ENCODE measurements around the gene WWOX.
"Not testable (repeated sequence)": the region's sequence is repeated elsewhere in the genome, so short reads cannot be mapped to it uniquely, and the experiment has no call there.

WWOX gene

DNA sequence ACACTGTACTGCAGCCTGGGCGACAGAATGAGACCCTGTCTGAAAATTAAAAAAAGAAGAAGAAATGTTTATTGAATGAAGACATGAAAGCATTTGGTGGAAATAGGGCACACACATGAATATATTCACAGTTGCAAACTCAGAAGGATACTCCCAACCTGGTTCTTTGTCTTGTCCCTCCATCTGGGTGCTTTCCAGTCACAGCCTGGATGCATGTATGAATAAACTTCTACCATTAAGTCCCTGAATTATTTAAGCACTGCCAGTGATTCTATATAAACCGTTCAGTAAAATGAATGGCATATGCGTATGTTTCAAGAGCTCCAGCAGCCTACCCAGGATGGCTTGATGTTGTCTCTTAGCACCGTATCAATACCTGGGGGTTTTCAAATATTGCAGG is 591.1 kb downstream of the WWOX start:
- DNase-seq (ENCODE audit: low read depth): no peak

DNA sequence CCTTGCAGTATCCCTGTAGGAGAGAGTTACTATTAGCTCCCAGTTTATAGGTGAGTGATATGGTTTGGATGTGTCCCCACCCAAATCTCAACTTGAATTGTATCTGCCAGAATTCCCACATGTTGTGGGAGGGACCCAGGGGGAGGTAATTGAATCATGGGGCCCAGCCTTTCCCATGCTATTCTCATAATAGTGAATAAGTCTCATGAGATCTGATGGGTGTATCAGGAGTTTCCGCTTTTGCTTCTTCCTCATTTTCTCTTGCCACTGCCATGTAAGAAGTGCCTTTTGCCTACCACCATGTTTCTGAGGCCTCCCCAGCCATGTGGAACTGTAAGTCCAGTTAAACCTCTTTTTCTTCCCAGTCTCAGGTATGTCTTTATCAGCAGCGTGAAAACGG is 592.3 kb downstream of the WWOX start:
- DNase-seq (ENCODE audit: low read depth): not testable (repeated sequence)

DNA sequence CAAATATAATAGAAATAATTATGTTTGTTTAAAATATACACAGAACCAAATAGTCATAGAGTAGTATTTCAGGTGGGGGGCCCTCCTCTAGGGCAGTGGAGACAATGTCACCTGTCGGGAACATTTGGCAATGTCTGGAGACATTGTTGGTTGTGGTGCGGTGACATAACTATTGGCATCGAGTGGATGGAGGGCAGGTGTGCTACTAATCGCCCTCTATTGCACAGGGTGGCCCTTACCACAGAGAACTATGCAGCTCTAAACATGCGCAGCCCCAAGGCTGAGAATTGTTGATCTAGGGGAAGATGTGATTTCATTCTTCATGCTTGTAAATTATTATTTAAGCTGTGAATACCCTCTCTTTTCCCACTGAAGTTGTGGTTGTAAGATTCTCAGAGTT is 594.0 kb downstream of the WWOX start:
- DNase-seq (ENCODE audit: low read depth): no peak

DNA sequence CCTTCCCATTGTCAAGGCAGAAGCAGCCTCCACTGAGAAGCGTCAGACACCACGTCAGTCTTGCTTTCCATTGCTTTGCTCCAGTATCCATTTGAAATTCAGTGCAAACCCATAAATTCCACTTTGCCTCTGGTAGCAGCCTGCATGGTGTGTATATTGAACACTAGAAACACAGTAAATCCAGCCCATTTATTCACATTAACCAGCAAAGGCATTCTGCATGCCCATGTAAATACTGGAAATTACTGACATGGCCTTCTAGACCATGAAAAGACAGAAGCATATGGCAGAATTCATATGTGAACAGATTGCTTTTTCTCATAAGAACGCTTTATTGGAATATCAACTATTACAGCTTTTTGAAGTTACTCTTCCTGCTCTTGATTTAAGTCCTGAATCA is 595.0 kb downstream of the WWOX start:
- DNase-seq (ENCODE audit: low read depth): no peak

DNA sequence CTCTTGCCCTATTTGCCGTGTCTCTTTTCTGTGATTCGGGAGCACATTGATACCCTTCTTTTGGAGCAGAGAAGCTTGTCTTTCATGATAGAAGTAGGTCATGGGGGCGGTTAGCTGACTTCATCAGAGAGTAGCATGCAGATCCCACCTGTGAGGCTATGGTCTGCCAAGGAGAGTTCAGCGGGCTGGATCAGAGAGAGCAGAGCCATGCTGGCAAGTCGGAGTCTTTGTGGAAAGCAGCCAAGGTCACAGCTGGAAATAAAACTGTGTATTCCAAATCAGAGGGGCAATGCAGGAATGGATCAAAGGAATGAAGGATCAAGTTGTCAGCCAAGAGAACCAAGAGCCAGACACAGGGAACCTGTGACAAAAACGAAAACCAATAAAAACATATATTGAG is 595.9 kb downstream of the WWOX start:
- DNase-seq (ENCODE audit: low read depth): no peak

DNA sequence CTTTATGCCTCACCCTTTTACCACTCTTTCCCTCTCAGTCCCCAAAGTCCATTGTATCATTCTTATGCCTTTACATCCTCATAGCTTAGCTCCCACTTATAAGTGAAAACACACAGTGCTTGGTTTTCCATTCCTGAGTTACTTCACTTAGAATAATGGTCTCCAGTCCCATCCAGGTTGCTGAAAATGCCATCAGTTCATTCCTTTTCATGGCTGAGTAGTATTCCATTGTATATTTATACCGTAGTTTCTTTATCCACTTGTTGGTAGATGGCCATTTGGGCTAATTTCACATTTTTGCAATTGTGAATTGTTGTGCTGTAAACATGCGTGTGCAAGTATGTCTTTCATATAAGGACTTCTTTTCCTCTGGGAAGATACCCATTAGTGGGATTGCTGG is 597.3 kb downstream of the WWOX start:
- DNase-seq (ENCODE audit: low read depth): no peak

DNA sequence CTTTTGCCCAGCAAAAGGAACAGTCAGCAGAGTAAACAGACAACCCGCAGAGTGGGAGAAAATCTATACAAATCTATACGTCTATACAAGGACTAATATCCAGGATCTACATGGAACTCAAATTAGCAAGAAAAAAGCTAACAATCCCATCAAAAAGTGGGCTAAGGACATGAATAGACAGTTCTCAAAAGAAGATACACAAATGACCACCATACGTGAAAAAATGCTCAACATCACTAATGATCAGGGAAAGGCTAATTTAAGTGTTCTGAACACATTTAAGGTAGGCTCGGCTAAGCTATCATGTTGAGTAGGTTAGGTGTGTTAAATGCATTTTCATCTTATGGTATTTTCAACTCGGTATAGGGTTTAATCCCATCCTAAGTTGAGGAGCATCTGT is 598.0 kb downstream of the WWOX start:
- no peak for DNase-seq (ENCODE audit: low read depth)

DNA sequence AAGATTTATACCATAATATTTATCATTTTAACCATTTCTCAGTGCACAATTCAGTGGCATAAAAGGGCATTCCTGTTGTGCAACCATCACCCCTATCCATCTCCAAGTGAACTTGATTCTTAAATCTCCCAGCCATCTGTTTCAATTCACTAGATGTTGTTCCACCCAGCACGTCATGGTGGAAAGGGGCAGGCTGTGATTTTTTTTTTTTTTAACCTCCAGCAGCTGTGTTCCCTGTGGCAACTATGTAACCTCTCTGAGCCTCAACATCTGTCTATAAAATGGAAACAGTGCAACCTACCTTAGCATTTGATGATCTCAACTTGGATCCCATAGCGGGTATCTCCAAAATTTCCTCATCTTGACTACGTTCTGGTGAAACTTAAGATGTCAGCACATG is 604.5 kb downstream of the WWOX start:
- DNase-seq (ENCODE audit: low read depth): no peak

DNA sequence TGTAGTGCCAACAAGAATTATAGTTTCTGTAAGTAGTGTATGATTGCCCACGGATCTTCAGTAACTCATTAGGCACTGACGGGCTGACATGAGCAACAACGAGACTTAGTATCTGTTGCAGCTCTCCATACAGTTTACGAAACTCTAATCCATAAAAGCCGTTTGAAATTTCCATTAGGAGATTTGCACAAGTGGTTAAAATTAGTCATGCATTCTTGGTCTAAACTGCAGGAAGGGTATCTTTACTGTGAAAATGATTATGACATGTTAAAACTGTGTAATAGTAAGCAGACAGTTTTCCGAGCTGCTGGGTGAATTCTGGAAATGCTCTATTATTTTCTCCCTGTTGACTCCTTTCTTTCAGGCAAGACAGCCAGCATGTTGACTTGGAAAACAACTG is 605.0 kb downstream of the WWOX start:
- no peak for DNase-seq (ENCODE audit: low read depth)

DNA sequence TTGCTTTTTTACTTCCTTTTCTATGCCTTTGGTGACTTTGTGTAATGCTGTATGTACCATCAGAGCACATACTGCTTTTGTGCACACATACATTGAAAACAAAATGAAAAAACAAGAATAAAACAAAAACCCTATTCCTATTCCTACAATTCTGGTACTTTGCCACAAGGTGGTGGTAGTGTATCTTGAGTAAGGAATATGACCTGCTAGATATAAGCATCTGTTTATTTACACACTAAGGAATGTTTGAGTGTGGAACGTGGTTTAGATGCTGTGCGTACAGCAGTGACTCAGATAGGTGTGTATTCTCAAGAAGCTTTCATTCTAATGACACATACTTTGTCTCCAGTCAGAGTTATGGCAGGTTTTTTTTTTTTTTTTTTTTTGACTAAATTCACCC is 606.2 kb downstream of the WWOX start:
- DNase-seq (ENCODE audit: low read depth): no peak

DNA sequence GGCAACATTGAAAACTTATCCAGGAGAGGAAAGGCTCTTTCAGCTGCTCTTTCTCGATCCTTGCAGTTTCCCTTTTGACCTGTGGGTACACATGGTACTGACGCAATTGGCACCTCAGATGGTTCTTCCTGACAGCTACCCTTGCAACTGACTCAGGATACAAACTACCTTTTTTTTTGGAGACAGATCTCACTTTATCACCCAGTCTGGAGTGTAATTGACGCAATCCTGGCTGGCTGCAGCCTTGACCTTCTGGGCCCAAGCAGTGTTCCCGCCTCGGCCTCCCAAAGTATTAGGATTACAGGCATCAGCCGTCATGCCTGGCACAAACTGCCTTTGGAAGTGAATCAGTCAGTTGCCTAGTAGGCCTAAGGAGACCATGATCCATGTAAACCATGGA is 607.2 kb downstream of the WWOX start:
- no peak for DNase-seq (ENCODE audit: low read depth)

DNA sequence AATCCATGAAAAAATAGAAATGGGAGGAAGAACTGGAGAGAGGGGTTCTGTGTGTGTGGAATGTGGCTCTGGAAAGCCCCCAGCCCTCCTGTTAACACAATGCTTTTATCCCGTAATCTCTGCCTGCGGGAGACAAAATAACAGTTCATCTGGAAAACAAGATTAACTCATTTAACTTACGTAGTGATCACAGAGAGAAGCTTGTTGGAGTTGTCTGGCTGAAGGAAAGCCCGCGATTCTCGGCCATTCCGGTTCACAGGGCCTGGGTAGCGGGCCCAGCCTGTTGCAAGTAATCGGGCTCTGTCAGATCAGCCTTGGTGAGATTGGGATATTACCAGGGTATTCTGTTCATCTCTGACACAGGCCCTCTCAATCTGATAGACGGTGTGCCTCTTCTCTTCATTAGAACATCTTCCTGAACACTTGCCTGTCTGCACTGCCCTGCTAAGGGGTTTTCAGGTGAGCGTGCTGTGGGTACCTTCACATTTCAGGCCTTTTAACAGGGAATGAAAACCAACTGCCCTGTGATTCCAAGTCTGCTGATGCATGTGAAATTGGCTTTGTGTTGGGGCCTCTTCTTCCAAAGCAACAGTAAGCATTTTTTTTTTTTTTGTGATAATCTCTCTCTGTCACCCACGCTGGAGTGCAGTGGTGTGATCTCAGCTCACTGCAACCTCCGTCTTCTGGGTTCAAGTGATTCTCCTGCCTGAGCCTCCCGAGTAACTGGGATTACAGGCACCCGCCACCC is 609.9 kb downstream of the WWOX start:
- no peak for DNase-seq (ENCODE audit: low read depth)

DNA sequence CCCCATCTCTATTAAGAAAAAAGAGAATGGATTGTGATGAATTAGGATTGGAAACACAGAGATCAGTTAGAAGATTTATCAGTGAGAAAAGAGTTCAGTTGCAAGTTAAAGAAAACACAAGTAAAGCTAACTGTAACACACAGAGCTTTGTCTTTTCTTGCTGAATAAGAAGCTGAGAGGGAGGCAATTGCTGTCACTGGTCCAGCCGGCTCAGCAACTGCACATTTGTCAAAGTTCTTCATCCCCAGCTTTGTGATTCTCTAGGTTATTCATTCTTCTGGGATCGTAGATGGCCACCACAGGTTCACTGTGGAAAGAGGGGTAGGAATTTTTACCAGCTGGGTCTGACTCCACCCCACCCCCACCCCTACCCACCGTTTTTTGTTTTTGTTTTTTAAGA is 615.7 kb downstream of the WWOX start:
- no peak for DNase-seq (ENCODE audit: low read depth)

DNA sequence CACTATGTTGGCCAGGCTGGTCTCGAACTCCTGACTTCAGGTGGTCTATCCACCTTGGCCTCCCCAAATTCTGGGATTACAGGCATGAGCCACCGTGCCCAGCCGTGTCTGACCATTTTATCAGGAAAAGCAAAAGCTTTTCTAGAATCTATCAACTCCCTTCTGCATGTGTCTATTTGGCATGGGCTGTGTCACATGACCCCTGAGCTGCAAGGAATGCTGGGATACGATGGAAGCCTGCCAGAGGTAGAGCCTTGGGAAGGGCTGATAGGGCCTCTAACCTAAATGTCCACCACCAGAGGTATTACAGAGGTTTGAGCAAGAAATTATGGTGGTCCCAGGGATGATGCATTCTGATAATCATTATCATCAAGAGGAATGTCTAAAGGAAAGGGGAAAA is 616.2 kb downstream of the WWOX start:
- DNase-seq (ENCODE audit: low read depth): no peak

DNA sequence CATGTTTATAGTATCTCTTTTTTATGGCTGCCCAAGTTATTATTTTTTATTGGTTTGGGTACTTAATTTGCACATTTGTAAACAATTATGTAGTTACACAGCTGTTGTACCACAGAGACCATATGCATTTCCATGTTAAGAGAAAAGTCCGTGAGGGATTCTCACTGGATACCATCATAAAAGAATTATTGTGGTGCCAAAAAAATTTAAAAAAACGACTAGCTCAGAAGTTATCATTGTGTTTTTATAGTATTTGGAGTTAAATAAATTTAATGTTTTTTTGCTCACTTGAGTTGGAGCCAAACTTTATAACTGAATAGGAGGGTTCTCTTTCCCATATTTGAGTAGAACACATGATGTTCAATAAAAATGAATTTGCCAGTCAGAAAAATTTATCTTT is 618.7 kb downstream of the WWOX start:
- DNase-seq (ENCODE audit: low read depth): no peak

DNA sequence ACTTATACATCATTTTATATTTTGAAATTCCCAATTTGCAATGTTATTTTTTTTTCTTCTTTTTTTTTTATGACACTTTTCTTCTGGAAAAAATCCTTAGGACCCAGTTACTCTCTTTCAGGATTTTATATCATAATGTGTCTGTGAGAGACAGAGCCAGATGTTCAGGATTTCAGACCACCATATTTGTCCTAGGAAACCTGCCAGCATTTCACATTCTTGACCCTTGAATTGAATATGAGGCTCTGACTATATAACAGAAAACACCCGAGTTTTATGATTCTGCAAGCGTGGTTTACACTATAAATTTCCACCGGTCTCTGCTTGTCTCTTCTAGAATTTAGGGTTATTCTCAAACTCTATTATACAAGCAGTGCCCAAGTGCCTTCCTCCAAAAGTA is 621.0 kb downstream of the WWOX start:
- no peak for DNase-seq (ENCODE audit: low read depth)

DNA sequence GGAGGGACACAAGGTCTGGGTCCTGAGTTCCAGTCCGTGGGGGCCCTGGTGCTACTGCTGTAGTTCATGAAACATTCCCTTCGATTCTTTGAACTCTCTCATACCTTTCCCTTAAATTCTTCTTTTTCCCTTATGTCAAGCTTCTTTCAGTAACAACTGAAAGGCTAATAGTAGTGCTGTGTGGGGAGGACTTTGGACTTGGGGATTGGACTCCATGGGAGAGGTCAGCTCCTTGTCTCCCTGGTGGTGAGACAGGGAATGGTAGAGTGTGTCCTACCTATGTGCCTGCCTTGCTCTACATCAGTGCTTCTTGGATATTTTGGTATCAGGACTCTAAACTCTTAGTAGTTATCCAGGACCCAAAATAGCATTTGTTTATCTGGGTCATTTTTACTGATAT is 628.1 kb downstream of the WWOX start:
- no peak for DNase-seq (ENCODE audit: low read depth)

DNA sequence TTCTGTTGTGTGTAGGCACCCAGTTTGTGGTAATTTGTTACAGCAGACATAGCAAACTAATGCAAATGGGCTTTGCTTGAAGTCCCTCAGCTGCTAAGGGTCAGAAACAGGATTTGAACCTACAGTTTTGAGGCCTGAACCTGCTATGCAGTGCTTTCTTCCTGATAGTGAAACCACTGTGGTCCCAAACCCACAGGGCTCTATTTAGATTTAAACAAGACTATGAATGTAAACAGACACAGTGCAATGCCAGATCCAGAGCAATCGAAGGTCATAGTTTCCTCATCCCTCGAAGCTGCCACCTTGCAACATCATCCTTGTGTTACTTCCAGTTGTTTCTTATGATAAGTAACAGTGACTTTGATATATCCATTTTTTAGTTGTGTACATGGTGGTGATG is 630.2 kb downstream of the WWOX start:
- DNase-seq (ENCODE audit: low read depth): no peak

DNA sequence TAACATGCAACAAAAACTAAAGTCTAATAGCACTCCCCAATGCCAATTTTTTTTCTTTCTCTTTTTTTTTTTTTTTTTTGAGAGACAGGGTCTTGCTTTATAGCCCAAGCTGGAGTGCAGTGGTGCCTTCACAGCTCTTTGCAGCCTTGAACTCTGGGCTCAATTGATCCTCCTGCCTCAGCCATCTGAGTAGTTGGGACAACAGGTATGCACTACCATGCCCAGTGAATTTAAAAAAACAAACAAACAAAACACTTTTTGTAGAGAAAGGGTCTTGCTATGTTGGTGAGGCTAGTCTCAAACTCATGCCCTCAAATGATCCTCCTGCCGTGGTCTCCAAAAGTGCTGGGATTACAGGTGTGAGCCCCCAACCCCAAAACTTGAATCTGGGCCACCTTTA is 632.3 kb downstream of the WWOX start:
- DNase-seq (ENCODE audit: low read depth): no peak

DNA sequence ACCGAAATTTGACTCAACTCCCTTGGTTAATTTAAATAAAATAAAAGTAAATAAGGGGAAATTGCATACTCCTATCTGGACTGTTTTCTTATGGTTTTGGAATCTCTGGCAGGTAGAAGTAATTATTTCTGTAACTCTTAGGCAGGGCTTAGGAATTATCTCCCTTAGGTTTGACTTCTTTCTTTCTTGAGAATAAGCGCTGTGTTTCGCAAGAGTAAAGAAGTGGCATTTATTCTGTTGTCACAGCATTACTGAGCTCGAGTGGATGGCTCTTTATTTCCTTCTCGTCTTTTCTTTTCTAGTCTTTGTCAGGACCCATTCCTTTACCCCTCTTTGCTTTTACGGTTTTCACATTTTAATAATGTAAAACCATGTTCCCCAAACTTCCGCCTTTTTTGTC is 633.2 kb downstream of the WWOX start:
- no peak for DNase-seq (ENCODE audit: low read depth)

DNA sequence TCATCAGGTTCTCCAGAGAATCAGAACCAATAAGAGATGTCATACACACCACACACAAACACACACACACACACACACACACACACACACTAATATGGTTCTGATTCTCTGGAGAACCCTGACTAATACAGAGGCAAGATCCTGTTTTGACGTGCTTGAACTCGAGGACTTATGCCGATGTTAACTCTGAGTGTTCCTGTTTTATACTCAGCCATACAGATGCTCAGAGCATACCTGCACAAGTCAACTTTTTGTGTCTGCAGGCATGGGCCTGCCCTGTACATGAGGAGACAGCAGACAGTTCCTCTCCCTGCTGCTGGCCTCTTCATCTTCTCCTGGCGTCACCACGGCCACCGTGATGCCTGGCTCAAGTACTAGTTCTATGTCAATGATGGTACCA is 635.9 kb downstream of the WWOX start:
- DNase-seq (ENCODE audit: low read depth): no peak

DNA sequence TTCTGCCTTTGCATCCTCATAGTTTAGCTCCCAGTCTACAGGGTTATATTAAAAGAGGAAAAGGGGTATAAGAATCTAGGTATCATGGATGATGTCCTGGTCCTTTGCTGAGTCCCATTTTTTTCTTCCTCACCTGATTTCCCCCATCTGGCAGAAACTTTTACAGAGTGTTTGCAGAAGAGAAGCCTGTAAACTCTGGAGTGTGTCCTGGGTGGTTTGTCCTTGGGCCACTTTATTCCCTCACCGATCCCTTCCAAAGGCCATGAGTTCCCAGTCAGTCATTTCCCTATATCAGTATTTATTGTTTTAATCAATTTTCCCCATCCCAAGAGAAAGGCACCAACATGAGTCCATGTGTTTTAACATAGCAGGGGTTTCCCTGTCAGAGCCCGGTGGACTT is 638.2 kb downstream of the WWOX start:
- DNase-seq (ENCODE audit: low read depth): no peak

DNA sequence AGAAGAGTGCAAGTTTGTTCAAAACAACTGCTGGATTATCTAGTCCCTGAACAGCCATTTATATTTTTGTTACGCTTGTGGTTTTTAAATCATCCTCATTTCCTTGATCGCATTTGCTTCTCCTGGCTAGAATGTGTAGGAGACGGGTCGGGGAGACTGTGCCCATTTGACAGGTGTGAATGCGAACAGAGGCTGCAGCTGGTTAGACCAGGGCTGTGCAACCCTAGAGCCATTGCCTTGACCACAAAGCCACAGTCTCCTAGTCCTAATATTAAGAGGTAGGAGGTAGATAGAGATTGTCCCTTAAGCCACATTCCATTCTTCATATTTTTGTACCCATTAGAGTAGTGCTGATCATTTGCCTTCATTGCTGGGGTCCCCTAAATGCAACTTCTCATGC is 639.1 kb downstream of the WWOX start:
- DNase-seq (ENCODE audit: low read depth): no peak

DNA sequence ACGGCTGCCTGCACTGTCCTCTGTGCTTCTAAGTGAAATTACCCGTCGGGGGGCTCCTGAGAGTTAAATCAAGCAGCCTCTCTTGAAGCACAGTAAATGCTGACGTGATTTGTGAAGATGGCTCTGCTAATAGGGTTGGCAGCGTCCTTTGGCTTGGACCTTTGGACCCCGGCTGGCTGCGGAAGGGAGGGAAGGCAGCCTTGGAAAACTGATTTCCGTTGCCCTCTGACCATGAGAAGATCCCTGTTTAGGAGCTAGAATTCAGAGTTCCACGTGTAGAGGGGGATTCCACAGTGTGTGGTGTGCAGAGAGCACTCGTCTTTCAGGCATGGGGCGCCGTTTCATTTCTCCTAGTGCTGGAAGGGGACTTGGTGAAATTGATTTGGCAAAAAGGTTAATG is 640.8 kb downstream of the WWOX start:
- DNase-seq (ENCODE audit: low read depth): no peak

Measured in activated T-helper 1 cell treated with Interleukin-2 at 50 U/mL for 16 hours (primary cell).